Cortex of kidney (tissue), 1 donor: ENCODE results near the gene GPC6.

Experiments used
- DNase-seq: peaks from one replicate; lab custom pipeline; 2025; lab: John Stamatoyannopoulos, UW

The GPC6 gene

GRCh38 chr13:93603043-93603442 is 376.4 kb downstream of the GPC6 start:
- no peak for DNase-seq

GRCh38 chr13:93614776-93615175 is 388.2 kb downstream of the GPC6 start:
- no peak for DNase-seq

GRCh38 chr13:93620181-93620765 is 393.7 kb downstream of the GPC6 start:
- no peak for DNase-seq

- DNase-seq, result no peak
Measured at GRCh38 chr13:93621051-93621450, 394.4 kb downstream of the GPC6 start.

GRCh38 chr13:93621966-93622365 is 395.4 kb downstream of the GPC6 start:
- no peak for DNase-seq

- no peak for DNase-seq
Measured at GRCh38 chr13:93624311-93624777, 397.7 kb downstream of the GPC6 start.

GRCh38 chr13:93625536-93625935 is 398.9 kb downstream of the GPC6 start:
- DNase-seq, result no peak

- no peak for DNase-seq
Measured at GRCh38 chr13:93628136-93628797, 401.7 kb downstream of the GPC6 start.

- no peak for DNase-seq
Measured at GRCh38 chr13:93635616-93636032, 409.0 kb downstream of the GPC6 start.

GRCh38 chr13:93637852-93638251 is 411.2 kb downstream of the GPC6 start:
- no peak for DNase-seq

GRCh38 chr13:93640452-93640851 is 413.8 kb downstream of the GPC6 start:
- no peak for DNase-seq

- DNase-seq, result no peak
Measured at GRCh38 chr13:93646245-93646644, 419.6 kb downstream of the GPC6 start.

GRCh38 chr13:93649496-93649895 is 422.9 kb downstream of the GPC6 start:
- DNase-seq, result no peak

- no peak for DNase-seq
Measured at GRCh38 chr13:93653776-93654175, 427.2 kb downstream of the GPC6 start.

- no peak for DNase-seq
Measured at GRCh38 chr13:93655154-93655553, 428.5 kb downstream of the GPC6 start.

- no peak for DNase-seq
Measured at GRCh38 chr13:93660391-93661063, 433.9 kb downstream of the GPC6 start.

- DNase-seq, result no peak
Measured at GRCh38 chr13:93670866-93671265, 444.3 kb downstream of the GPC6 start.

- DNase-seq, result no peak
Measured at GRCh38 chr13:93672996-93673395, 446.4 kb downstream of the GPC6 start.

GRCh38 chr13:93673885-93674284 is 447.3 kb downstream of the GPC6 start:
- no peak for DNase-seq

GRCh38 chr13:93674337-93674755 is 447.7 kb downstream of the GPC6 start:
- no peak for DNase-seq

- DNase-seq, result no peak
Measured at GRCh38 chr13:93680329-93680728, 453.7 kb downstream of the GPC6 start.

- DNase-seq, result no peak
Measured at GRCh38 chr13:93685900-93686299, 459.3 kb downstream of the GPC6 start.

- no peak for DNase-seq
Measured at GRCh38 chr13:93686399-93686798, 459.8 kb downstream of the GPC6 start.
